KMS-11 (cell line): ENCODE results near the gene FOXRED1.
A peak's percentile ranks its signal among the peaks of the same experiment; 100 is the strongest.

Experiments used
- H2AFZ ChIP-seq: fragments of 200-600 bp; sonication (generic); 2 replicates; pipeline ENCODE4 v1.6.1; 2016; ENCODE audit warnings: antibody characterized with exemption, mixed run types, low read depth
- H3K27ac ChIP-seq: fragments of 200-600 bp; sonication (generic); 2 replicates; pipeline ENCODE4 v1.6.1; 2016; ENCODE audit warnings: mild to moderate bottlenecking, mixed run types
- H3K27me3 ChIP-seq: fragments of 200-600 bp; sonication (generic); 2 replicates; pipeline ENCODE4 v1.6.1; 2017; ENCODE audit warnings: mild to moderate bottlenecking, low read depth, mixed run types, moderate library complexity; ENCODE audit not compliant: insufficient read depth
- H3K36me3 ChIP-seq: fragments of 200-600 bp; sonication (generic); 2 replicates; pipeline ENCODE4 v1.6.1; 2017; ENCODE audit warnings: mild to moderate bottlenecking, mixed run types; ENCODE audit not compliant: insufficient read depth
- H3K4me1 ChIP-seq: fragments of 200-600 bp; sonication (generic); 2 replicates; pipeline ENCODE4 v1.6.1; 2016; ENCODE audit warnings: mild to moderate bottlenecking, low read depth, mixed run types; ENCODE audit not compliant: poor library complexity, severe bottlenecking
- H3K4me2 ChIP-seq: fragments of 200-600 bp; sonication (generic); 2 replicates; pipeline ENCODE4 v1.7.0; 2016; ENCODE audit warnings: mild to moderate bottlenecking, mixed run types
- H3K4me3 ChIP-seq: fragments of 200-600 bp; sonication (generic); IDR thresholded peaks from 2 replicates; pipeline ENCODE4 v1.6.1; 2017; ENCODE audit warnings: low read depth, low read length, mixed read lengths; ENCODE audit not compliant: insufficient read depth
- H3K79me2 ChIP-seq: fragments of 200-600 bp; sonication (generic); 2 replicates; pipeline ENCODE4 v1.6.1; 2016; ENCODE audit warnings: low read depth, mixed run types; ENCODE audit not compliant: insufficient read depth
- H3K9ac ChIP-seq: fragments of 200-600 bp; sonication (generic); 2 replicates; pipeline ENCODE4 v1.6.1; 2016; ENCODE audit warnings: mild to moderate bottlenecking, mixed run types
- H4K20me1 ChIP-seq: fragments of 200-600 bp; sonication (generic); 2 replicates; pipeline ENCODE4 v1.6.1; 2016; ENCODE audit warnings: mild to moderate bottlenecking, mixed run types; ENCODE audit not compliant: insufficient read depth
- TF ChIP-seq, protein P1 (sequence below): fragments of 200-600 bp; sonication (generic); conservative IDR thresholded peaks from 2 replicates; pipeline ENCODE4 v1.6.1; 2017; ENCODE audit warnings: low read depth, mild to moderate bottlenecking, antibody characterized with exemption, low read length, moderate library complexity, mixed read lengths

The FOXRED1 gene

GRCh38 chr11:126265811-126266210 is 3.1 kb upstream of the FOXRED1 start:
- Histone ChIP-seq H3K4me1 (peaks cover 14% of the 10 kb centered on the region), H3K36me3 (no peaks in the 10 kb centered on the region), H3K4me3 (no peak overlapping the region), H3K9ac (no peak overlapping the region), H3K27me3 (no peaks in the 10 kb centered on the region), H2AFZ (no peak overlapping the region), H3K79me2 (peaks cover 32% of the 10 kb centered on the region), H4K20me1 (no peaks in the 10 kb centered on the region), H3K27ac (no peak overlapping the region), H3K4me2 (no peak overlapping the region)
- TF ChIP-seq, protein P1, sequence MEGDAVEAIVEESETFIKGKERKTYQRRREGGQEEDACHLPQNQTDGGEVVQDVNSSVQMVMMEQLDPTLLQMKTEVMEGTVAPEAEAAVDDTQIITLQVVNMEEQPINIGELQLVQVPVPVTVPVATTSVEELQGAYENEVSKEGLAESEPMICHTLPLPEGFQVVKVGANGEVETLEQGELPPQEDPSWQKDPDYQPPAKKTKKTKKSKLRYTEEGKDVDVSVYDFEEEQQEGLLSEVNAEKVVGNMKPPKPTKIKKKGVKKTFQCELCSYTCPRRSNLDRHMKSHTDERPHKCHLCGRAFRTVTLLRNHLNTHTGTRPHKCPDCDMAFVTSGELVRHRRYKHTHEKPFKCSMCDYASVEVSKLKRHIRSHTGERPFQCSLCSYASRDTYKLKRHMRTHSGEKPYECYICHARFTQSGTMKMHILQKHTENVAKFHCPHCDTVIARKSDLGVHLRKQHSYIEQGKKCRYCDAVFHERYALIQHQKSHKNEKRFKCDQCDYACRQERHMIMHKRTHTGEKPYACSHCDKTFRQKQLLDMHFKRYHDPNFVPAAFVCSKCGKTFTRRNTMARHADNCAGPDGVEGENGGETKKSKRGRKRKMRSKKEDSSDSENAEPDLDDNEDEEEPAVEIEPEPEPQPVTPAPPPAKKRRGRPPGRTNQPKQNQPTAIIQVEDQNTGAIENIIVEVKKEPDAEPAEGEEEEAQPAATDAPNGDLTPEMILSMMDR: 0 out of 2 replicates have a peak, but pooled peaks have one; percentile 23

GRCh38 chr11:126267650-126268049 is 1.3 kb upstream of the FOXRED1 start:
- peak overlapping the region; percentile 72 for H3K4me2 ChIP-seq
- H2AFZ ChIP-seq: no peak overlapping the region
- H3K27me3 ChIP-seq: no peaks in the 10 kb centered on the region
- H3K36me3 ChIP-seq: no peaks in the 10 kb centered on the region
- H3K79me2 ChIP-seq: peaks cover 32% of the 10 kb centered on the region
- H3K4me1 ChIP-seq: peaks cover 14% of the 10 kb centered on the region
- H3K9ac ChIP-seq: peak overlapping the region; percentile 79; the same call in 1 of the 2 replicates
- no peaks in the 10 kb centered on the region for H4K20me1 ChIP-seq
- TF ChIP-seq, protein P1: no peak
- no peak overlapping the region for H3K4me3 ChIP-seq
- peak overlapping the region; percentile 35; the same call in 1 of the 2 replicates for H3K27ac ChIP-seq

DNA sequence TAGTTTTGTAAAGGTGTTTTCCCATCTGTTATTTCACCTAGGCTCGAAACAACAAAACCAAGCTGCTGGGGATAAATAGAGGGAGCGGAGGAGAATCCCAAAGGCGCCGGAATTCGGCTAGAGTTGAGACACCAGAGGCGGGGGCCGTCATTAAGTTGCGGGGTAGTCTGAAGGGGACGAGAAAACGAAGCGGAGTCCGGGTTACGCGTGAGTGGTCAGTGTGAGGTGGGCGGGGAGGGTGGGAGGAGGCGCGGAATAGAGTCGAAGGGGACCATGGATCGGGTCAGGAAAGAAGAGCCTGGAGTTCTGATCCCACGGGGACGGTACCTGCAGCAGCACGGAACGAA is 620 bp upstream of the FOXRED1 start:
- H3K27me3 ChIP-seq: no peaks in the 10 kb centered on the region
- H3K27ac ChIP-seq: peak overlapping the region; percentile 35; the same call in 1 of the 2 replicates
- H4K20me1 ChIP-seq: no peaks in the 10 kb centered on the region
- peak overlapping the region; percentile 79 for H3K9ac ChIP-seq
- H3K79me2 ChIP-seq: peaks cover 32% of the 10 kb centered on the region
- peak overlapping the region; percentile 18; the same call in 1 of the 2 replicates for H2AFZ ChIP-seq
- no peaks in the 10 kb centered on the region for H3K36me3 ChIP-seq
- peak overlapping the region; percentile 72 for H3K4me2 ChIP-seq
- TF ChIP-seq, protein P1: no peak
- no peak overlapping the region for H3K4me3 ChIP-seq
- peaks cover 14% of the 10 kb centered on the region for H3K4me1 ChIP-seq

DNA sequence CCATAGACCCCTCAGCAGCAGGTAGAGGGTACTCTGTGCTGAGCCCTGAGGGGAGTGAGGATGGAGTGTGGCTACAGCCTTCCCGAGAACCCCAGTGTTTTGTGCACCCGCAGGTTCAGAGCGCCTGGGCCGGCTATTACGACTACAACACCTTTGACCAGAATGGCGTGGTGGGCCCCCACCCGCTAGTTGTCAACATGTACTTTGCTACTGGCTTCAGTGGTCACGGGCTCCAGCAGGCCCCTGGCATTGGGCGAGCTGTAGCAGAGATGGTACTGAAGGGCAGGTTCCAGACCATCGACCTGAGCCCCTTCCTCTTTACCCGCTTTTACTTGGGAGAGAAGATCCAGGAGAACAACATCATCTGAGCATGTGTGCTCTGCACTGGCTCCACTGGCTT is 8.4 kb downstream of the FOXRED1 start:
- Histone ChIP-seq H4K20me1 (no peaks in the 10 kb centered on the region), H3K36me3 (no peaks in the 10 kb centered on the region), H3K4me1 (no peaks in the 10 kb centered on the region), H3K27ac (no peak overlapping the region), H3K79me2 (no peaks in the 10 kb centered on the region), H3K9ac (no peak overlapping the region), H3K27me3 (no peaks in the 10 kb centered on the region), H3K4me2 (no peak overlapping the region), H2AFZ (no peak overlapping the region), H3K4me3 (no peak overlapping the region)
- TF ChIP-seq, protein P1: no peak

DNA sequence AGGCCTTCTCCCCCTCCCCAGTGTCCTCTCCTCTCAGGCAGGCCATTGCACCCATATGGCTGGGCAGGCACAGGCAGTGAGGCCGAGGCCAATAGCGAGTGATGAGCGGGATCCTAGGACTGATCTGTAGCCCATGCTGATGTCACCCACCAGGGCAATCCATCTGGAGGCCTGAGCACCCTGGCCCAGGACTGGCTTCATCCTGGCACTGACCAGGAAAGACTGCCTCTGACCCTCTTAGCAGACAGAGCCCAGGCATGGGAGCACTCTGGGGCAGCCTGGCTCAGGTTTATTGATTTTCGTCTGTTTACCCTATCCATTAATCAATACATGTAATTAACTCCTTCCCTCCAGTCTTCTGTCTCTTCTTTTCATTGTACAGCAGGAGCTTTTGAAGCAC is 8.8 kb downstream of the FOXRED1 start:
- Histone ChIP-seq H3K4me3 (no peak overlapping the region), H3K4me1 (peaks cover 2% of the 10 kb centered on the region), H3K79me2 (no peaks in the 10 kb centered on the region), H3K27ac (no peak overlapping the region), H4K20me1 (no peaks in the 10 kb centered on the region), H3K9ac (no peak overlapping the region), H2AFZ (no peak overlapping the region), H3K36me3 (no peaks in the 10 kb centered on the region), H3K27me3 (no peaks in the 10 kb centered on the region), H3K4me2 (no peak overlapping the region)
- TF ChIP-seq, protein P1: no peak
